Keratinocyte (primary cell): ENCODE data around the gene GANAB.

ENCODE experiments used
- CTCF ChIP-seq, 3 experiments: IDR thresholded peaks in 1 of 3; conservative IDR thresholded peaks in 1 of 3; optimal IDR thresholded peaks in 1 of 3; 2 replicates in 2 of 3; 3 replicates in 1 of 3; pipeline versions ENCODE3 to v1.5.1; 2011; ENCODE audit warnings: low read length in 3 of 3, mild to moderate bottlenecking in 3 of 3, moderate library complexity in 2 of 3, control low read depth in 1 of 3, inconsistent platforms in 1 of 3; ENCODE audit not compliant: insufficient read depth in 2 of 3; ENCODE audit errors: extremely low read depth in 1 of 3
- EZH2 ChIP-seq: IDR thresholded peaks from one replicate; pipeline ENCODE4 v1.6.1; 2012; ENCODE audit warnings: inconsistent platforms, mild to moderate bottlenecking, low read length, moderate library complexity

DNA sequence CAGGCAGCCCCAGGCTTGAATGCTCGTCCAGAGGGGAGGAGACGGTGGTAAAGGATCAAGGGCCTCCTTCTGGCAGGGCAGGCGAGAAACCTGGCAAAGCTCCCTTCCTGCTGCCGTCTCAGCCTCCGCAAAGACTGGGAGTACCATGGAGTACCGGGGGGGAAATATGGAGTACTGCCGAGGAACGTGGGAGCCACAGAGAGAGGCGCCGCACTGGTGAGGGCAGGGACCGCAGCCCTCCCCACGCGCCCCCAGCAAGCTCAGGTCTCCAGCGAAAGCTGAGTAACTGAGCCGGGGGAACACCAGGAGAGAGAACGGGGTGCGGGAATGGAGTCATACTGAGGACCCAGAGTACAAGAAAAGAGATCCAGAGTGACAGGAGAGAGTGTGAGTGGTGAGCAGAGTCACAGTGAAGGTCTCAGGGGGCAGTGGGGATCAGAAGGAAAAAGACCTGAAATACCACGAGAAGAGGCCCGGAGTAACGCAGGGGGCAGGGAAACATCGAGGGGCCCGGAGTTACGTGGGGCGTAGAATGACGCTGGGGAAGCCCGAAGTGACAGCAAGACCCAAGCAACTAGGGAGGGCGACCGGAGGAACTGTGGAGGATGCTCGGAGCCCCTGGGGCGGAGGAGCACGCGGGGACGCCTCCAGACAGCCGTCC, 34.6 kb downstream of the GANAB start:
- TF ChIP-seq EZH2 (no peak), CTCF (optimal IDR thresholded peaks at IDR 0.05 in 1 of 3, IDR thresholded peaks at IDR 0.05 in 1 of 3, conservative IDR thresholded peaks at IDR 0.05 in 1 of 3; ENCODE audit: extremely low read depth in 1 of 3, insufficient read depth in 2 of 3, low read length in 3 of 3) (no peak)
